ENCODE data around the gene MYBPC3. TPM values are rescaled to one million over a fixed set of nuclear protein-coding genes. Genes with fewer than 3 reads are reported as not detected.

The MYBPC3 gene
- total RNA-seq, 1 donor from 2014 or later = not detected

DNA sequence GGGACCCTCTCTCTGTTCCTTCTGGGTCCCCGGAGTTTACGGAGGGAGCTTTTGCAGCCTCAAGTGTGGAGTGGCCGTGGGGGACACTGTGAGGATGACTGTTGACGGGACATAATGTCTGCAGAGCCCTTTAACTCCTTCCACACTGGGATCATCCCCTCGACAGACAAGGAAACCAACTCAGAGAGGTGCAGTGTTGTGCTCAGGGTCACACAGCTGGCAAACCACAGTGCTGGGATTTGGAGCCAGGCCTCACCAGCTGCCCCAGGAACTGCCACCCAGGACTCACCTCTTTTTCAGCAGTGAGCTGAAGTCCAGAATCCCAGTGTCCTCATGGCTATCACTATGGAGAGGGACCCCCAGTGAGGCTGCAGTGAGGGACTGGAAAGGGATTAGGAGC is 5.4 kb downstream of the MYBPC3 start:
- H3K36me3 Mint-ChIP-seq (ENCODE audit: low read depth) = no peaks in the 10 kb centered on the region
- H3K4me1 Mint-ChIP-seq (ENCODE audit: low read depth) = no peaks in the 10 kb centered on the region
- H3K9me3 Mint-ChIP-seq (ENCODE audit: low read depth) = no peaks in the 10 kb centered on the region
- TF ChIP-seq, protein P1, sequence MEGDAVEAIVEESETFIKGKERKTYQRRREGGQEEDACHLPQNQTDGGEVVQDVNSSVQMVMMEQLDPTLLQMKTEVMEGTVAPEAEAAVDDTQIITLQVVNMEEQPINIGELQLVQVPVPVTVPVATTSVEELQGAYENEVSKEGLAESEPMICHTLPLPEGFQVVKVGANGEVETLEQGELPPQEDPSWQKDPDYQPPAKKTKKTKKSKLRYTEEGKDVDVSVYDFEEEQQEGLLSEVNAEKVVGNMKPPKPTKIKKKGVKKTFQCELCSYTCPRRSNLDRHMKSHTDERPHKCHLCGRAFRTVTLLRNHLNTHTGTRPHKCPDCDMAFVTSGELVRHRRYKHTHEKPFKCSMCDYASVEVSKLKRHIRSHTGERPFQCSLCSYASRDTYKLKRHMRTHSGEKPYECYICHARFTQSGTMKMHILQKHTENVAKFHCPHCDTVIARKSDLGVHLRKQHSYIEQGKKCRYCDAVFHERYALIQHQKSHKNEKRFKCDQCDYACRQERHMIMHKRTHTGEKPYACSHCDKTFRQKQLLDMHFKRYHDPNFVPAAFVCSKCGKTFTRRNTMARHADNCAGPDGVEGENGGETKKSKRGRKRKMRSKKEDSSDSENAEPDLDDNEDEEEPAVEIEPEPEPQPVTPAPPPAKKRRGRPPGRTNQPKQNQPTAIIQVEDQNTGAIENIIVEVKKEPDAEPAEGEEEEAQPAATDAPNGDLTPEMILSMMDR (IDR thresholded peaks at IDR 0.05) = no peak
- no peak for DNase-seq (ENCODE audit: low spot score)
- no peak overlapping the region for H3K27ac Mint-ChIP-seq (ENCODE audit: unreplicated experiment)
- H3K4me3 Mint-ChIP-seq (ENCODE audit: unreplicated experiment) = no peak overlapping the region
- H3K27me3 Mint-ChIP-seq (ENCODE audit: low read depth) = no peaks in the 10 kb centered on the region

DNA sequence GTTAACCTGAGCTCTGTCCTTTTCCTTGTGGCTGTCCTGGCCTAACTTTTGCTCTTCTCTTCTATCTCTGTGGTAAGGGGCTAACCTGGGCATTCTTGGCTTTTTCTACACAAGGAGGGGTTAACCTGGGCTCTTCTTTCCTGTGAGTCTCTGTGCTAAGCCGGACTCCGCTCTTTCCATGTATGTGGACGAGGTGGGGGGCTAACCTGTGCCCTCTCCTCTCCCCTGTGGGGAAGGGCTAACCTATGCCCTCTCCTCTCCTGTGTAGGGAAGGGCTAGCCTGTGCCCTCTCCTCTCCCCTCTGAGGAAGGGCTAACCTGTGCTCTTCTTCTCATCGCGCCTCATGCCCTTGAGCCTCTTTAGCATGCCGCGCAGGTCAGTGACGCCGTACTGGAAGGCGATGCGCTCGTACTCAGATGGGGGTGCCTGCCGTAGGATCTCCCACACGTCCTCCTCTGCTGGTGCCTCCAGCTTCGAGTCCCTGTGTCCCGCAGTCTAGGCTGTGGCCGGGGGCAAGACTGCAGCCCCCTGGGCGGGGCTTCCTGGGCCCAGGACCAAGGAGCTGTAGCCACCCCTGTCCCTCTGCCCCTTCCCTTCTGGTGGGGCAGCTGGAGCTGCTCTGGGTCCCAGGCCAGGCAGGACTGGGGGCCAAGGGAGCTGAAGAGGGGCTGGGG is 6.5 kb downstream of the MYBPC3 start:
- Mint-ChIP-seq H3K4me3 (ENCODE audit: unreplicated experiment) (no peak overlapping the region), H3K27ac (ENCODE audit: unreplicated experiment) (no peak overlapping the region), H3K9me3 (ENCODE audit: low read depth) (no peaks in the 10 kb centered on the region), H3K36me3 (ENCODE audit: low read depth) (no peaks in the 10 kb centered on the region), H3K4me1 (ENCODE audit: low read depth) (no peaks in the 10 kb centered on the region), H3K27me3 (ENCODE audit: low read depth) (no peaks in the 10 kb centered on the region)
- no peak for DNase-seq (ENCODE audit: low spot score)
- TF ChIP-seq, protein P1 (IDR thresholded peaks at IDR 0.05) = no peak

DNA sequence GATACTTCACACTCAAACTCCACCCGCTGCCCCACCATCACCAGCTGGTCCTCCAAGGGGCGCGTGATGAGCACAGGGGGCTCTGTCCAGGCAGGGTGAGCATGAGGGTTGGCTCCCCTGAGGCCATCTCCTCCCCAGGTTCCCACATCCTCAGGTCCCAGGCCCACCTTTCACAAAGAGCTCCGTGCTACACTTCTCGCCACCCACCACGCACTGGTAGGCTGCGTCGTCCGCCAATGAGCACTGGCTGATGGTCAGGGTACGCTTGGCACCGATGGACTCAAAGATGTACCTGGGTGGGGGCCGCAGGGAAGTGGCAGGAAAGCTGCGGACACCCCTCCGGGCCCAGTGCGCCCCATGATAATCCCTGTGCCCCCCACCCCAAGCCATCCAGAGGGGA is 9.6 kb downstream of the MYBPC3 start:
- H3K27ac Mint-ChIP-seq (ENCODE audit: unreplicated experiment) = no peak overlapping the region
- no peak for DNase-seq (ENCODE audit: low spot score)
- H3K4me1 Mint-ChIP-seq (ENCODE audit: low read depth) = no peaks in the 10 kb centered on the region
- no peak overlapping the region for H3K4me3 Mint-ChIP-seq (ENCODE audit: unreplicated experiment)
- no peaks in the 10 kb centered on the region for H3K36me3 Mint-ChIP-seq (ENCODE audit: low read depth)
- TF ChIP-seq, protein P1 (IDR thresholded peaks at IDR 0.05) = no peak
- H3K27me3 Mint-ChIP-seq (ENCODE audit: low read depth) = no peaks in the 10 kb centered on the region
- no peaks in the 10 kb centered on the region for H3K9me3 Mint-ChIP-seq (ENCODE audit: low read depth)

DNA sequence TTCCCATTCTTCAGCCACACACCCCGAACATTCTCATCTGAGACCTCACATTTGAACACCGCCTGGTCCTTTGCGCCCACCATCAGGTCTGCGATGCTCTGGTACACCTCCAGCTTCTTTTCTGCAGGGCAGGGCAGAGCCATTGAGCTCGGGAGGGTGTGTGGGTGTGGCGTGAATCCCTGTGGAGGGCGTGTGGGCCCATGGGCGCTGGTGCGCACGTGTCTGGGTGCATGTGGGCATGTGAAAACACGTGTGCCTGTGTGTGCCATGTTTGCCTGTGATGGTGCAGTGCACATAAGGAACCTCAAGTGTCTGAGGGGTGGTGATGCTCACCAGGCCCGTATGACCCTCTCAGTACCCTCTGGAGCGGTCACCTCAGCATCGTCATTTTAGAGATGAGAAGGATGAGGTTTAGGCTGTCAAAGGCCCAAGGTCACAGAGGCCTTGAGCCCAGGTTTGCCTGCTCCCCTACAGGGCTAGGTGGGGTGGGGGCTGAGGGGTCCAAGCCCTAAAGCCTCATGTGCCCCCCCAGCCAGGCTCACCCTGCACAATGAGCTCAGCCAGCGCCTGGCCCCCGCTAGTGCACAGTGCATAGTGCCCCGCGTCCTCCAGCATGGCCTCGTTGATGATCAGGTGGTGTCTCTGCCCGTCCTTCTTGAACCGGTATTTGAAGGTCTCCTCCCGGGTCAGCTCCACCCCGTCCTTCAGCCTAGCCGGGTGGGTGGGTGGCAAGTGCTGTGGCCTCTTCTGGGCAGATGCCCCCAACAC is 10.3 kb downstream of the MYBPC3 start:
- H3K4me1 Mint-ChIP-seq (ENCODE audit: low read depth) = no peaks in the 10 kb centered on the region
- H3K27me3 Mint-ChIP-seq (ENCODE audit: low read depth) = no peaks in the 10 kb centered on the region
- H3K27ac Mint-ChIP-seq (ENCODE audit: unreplicated experiment) = no peak overlapping the region
- TF ChIP-seq, protein P1 (IDR thresholded peaks at IDR 0.05) = no peak
- no peaks in the 10 kb centered on the region for H3K36me3 Mint-ChIP-seq (ENCODE audit: low read depth)
- no peak for DNase-seq (ENCODE audit: low spot score)
- H3K4me3 Mint-ChIP-seq (ENCODE audit: unreplicated experiment) = no peak overlapping the region
- H3K9me3 Mint-ChIP-seq (ENCODE audit: low read depth) = no peaks in the 10 kb centered on the region

DNA sequence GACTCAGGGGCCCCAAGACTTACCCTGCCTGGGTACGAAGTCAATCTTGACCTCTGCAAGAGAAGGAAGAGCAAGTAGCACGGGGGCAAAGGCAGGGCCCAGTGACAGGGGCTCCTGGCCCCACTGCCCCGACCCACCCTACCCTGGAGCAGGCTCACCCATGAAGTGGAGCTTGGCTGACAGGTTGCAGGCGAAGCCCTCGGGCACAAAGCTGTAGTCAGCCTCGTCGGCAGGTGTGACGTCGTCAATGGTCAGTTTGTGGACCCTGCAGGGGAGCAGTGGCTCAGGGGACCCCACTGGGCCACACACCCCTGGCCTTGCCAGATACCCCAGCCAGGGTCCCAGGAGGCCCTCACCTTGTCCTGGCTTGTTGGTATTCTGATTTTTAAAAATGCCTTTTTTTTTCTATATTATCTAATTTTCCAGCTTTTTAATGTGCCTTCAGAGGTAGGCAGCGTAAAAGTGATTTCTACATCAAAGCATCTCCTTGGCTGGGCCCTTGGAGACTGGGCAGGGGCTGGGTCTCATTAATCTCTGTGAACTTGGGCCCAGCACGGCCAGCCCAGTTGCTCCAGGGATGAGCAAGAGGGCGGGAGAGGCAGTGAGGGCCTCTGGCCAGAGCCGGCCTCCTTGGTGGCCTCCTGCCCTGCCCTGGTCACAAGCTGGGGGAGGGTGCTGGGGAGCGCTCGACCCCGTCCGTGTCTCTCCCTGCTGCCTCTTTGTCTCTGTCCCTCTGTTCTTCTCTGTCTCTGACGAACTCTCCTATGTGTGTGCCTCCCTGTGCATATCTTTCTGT is 11.3 kb downstream of the MYBPC3 start:
- Mint-ChIP-seq H3K27me3 (ENCODE audit: low read depth) (no peaks in the 10 kb centered on the region), H3K4me3 (ENCODE audit: unreplicated experiment) (no peak overlapping the region), H3K9me3 (ENCODE audit: low read depth) (no peaks in the 10 kb centered on the region), H3K36me3 (ENCODE audit: low read depth) (no peaks in the 10 kb centered on the region), H3K27ac (ENCODE audit: unreplicated experiment) (no peak overlapping the region), H3K4me1 (ENCODE audit: low read depth) (no peaks in the 10 kb centered on the region)
- no peak for DNase-seq (ENCODE audit: low spot score)
- TF ChIP-seq, protein P1 (IDR thresholded peaks at IDR 0.05) = no peak

Data from chondrocyte (in vitro differentiated cells).